Fibroblast of peridontal ligament (primary cell): ENCODE results near the gene ADGRV1.
"Not testable (repeated sequence)": the region's sequence is repeated elsewhere in the genome, so short reads cannot be mapped to it uniquely, and the experiment has no call there.

ENCODE experiments used
- DNase-seq: peaks from one replicate; pipeline ENCODE4 v3.0.0-alpha.2; 2010; ENCODE audit errors: extremely low read depth

Gene ADGRV1

DNA sequence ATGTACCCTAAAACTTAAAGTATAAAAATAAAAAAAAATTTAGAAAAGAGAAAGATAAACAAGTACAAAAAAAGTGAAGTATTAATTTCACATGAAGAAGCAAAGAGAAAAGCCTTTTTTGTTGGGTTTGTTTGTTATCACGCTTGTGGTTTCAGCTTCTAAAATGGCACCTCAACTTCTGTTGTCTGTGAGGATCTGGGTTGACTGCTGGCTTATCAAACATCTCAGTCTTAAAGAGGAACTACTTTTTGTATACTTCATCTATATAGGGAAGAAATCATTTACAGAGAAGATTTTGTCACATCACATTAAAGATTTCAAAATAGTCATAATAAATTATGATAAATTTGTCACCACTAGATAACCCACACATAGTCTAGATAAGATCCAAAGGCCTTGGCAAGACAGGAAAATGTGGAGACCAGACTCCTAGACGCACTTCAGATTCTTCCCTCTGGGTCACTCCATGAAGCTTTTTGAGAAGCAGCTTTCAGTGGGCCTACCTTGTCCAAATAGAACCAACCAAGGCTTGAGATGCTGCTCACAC lies 8.8 kb upstream of the ADGRV1 start:
- DNase-seq, result no peak

- DNase-seq, result no peak
Observed at GRCh38 chr5:90550963-90551362, 7.6 kb upstream of the ADGRV1 start.

GRCh38 chr5:90551376-90551775 lies 7.2 kb upstream of the ADGRV1 start:
- no peak for DNase-seq

DNA sequence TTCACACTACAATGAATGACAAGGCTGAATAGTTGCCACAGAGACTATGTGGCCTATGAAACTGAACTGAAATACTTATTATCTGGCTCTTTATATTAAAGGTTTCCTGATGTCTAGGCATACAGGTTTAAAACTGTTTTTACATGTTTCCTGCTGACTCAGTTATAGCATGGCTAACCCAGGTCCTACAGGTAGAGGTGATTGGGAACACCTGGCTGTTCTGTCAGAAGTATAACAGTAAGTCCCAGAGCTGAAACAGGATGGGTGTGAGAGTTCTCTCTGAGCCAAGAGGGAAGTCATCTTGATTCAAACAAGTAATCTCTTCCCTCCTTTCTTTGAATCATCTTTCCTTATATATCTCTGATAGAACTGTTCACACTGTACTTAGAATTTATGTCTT lies 4.9 kb upstream of the ADGRV1 start:
- DNase-seq, result no peak

GRCh38 chr5:90554358-90555006 lies 4.1 kb upstream of the ADGRV1 start:
- DNase-seq, result no peak

DNA sequence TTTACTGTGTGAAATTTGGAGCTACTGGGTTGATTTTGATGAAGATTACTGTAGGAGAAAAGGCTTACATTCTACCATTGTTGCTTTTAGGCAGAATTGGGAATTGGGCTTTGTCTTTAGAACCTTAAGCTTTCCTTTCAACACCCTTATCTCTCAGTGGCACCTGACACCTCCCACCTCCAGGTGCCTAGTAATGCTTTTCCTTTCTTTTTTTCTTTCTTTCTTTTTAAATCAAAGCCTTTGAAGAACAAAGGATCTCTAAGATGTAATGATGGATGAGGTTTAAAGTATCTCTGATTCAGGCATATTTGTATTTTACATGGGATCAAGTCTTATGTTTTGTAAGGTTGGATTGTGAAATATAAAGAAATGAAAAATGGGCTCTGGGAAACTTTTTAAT lies 2.9 kb upstream of the ADGRV1 start:
- DNase-seq, result no peak

DNA sequence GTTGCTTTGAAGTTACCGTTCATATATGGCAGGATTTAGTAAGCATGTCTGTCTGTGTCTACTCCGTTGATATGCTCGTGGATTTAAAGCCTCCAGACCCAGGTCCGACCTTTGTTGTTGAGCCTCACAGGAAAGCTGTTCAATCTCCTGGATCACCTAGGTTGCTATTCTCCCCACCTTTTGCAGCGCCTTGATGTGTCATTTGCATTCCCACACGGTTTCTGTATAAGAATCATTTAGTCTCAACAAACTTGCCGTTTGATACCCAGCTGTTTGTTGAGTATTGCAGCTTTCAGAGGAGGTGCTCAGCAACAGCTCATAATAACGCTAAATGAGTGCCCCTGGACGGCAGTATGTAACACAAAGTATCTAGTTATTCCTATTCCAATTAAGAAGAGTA lies 1.2 kb upstream of the ADGRV1 start:
- DNase-seq, result no peak

- no peak for DNase-seq
Observed at GRCh38 chr5:90557871-90558270, 726 bp upstream of the ADGRV1 start.

DNA sequence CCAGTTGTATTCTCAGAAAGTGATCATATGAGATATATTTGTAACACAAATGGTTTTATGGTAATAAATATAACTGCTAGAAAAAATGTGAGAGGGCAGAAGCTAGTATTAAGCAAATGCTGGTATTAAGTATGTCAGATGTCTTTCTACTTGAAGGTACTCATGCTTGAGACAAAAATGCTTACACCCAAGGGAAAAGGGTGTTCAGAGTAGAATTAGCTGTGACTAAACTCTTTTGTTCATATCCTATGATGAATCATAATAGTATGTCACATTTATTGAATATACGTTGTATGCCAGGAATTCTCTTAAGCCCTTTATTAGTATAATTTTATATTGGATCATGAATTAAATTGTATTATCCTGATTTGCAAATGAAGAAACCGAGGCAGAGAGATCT lies 2.2 kb downstream of the ADGRV1 start:
- no peak for DNase-seq

DNA sequence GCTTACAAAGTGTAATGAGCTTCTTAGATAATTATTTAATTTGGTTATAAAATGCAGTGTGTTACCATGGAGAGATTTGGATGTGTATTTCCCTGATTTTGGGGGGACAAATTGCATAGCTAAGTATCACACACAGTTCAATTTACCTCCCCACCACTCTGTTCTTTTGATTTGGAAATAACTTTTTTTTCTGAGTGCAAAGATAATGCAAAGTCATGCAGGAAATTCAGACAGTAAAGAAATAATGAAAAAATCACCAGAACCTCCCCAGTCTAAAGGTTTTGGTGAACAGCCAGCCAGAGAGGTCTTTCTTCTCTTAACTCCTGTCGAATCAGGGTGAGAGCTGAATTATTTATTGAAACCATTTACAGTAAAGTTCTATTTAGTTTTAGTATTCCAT lies 3.2 kb downstream of the ADGRV1 start:
- no peak for DNase-seq

GRCh38 chr5:90562341-90562740 lies 3.7 kb downstream of the ADGRV1 start:
- no peak for DNase-seq

GRCh38 chr5:90563108-90563507 lies 4.5 kb downstream of the ADGRV1 start:
- no peak for DNase-seq

- DNase-seq, result no peak
Observed at GRCh38 chr5:90565491-90565890, 6.9 kb downstream of the ADGRV1 start.

GRCh38 chr5:90569084-90569483 lies 10.5 kb downstream of the ADGRV1 start:
- no peak for DNase-seq

DNA sequence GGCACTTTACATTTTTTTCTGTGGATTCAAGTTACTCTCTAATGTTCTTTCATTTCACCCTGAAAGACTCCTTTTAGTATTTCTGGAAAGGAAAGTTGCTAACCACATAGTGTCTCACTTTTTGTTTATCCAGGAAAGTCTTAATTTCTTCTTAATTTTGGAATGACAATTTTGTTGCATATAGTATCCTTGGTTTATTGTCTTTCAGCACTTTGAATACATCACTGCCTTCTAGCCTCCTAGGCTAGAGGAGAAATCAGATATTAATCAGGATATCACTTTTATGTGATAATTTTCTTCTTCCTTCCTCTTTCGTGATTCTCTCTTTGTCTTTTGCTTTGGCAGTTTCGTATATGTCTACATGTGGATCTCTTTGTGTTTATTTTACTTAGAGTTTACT lies 11.4 kb downstream of the ADGRV1 start:
- no peak for DNase-seq

DNA sequence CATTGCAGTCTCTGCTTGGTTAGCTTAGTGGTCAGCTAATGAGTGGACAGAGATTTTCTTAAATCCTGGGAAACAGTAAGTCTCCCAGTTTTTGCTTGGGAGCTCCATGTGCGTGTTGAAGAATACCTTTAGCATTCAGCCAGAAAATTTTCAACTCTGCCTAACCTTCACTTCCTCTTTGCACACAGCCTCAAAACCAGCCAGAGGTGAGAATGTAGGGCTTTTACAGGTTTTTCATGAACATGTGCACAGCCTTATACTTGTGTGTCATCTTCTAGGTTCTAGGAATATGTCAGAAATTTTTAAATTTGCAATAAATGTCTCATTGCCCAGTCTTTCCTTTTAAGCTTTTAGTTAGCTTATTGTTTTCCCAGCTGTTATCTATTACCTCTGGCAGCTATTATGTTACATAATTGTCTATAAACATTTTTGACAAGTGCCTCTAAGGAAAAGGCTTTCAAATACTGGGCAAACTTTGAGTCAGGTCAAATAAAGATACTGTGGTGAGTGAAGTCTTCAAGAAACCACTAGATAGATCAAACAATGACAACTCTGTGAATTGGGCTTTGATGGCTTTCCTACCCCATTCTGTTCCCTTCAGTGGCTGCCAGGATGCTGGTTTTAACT lies 12.7 kb downstream of the ADGRV1 start:
- peak; percentile 13 for DNase-seq

DNA sequence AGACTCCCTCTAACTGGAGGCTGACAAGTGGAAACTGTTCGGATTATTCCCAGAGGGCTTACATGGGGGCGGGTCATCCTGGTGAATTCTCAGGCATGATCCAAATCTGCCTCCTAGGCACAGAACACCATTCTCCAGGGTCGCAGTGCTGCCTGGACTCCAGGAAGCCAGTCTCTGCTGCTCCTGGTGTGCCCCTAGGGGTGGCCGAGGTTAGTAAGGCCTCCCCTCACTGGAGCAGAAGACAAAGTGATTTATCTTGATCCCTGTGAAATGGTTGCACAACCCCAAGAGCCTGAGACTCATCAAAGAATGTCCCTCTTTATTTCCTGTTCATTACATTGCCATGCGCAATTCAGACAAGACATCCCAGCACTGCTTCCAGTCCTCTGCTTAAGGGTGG lies 17.1 kb downstream of the ADGRV1 start:
- no peak for DNase-seq

DNA sequence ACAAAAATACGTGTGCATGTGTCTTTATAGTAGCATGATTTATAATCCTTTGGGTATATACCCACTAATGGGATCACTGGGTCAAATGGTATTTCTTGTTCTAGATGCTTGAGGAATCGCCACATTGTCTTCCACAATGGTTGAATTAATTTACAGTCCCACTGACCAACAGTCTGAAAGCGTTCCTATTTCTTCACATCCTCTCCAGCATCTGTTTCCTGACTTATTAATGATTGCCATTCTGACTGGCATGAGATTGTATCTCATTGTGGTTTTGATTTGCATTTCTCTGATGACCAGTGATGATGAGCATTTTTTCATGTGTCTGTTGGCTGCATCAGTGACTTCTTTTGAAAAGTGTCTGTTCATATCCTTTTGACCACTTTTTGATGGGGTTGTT lies 18.0 kb downstream of the ADGRV1 start:
- DNase-seq, result not testable (repeated sequence)

GRCh38 chr5:90579905-90580304 lies 21.3 kb downstream of the ADGRV1 start:
- DNase-seq, result not testable (repeated sequence)

DNA sequence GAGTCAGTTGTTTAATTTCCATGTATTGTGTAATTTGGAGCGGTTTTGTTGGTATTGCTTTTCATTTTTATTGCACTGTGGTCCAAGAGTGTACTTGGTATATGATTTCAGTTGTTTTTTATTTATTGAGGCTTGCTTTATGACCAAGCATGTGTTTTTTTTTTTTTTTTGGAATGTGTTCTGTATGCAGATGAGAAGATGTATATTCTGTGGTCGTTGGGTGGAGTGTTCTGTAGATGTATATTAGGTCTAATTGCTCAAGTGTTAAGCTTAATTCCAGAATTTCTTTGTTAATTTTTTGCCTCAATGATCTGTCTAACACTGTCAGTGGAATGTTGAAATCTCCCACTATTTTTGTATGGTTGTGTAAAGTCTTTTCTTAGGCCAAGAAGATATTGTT lies 23.4 kb downstream of the ADGRV1 start:
- DNase-seq, result no peak

DNA sequence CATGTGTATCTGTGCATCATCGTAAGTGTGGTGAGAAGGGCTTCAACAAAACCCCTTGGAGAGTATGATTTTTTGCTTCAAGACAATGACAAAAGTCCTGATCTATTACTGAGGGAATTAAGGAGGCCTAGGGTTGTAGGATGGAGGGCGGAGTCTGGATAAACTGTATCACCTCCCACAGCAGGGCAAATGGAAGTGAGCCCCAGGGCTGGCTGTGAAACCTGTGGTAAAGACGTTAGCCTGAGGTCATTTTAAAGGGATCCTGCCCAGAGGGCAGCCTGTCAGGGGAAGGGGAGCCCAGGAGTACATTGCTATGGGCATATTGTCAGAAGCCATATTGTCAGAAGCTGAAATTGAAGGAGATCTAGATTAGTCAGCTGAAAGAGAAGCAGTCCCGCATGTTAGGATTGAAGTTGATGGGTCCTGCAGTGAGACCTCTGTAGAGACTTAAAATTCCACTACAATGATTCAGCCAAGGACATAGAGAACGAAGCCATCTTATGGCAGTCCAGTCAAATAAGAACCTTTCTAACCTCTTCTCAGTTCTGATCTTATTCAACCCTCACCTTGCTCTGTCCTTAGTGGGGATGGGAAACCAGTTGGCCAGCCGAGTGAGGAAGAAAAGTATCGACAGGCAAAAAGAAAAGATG lies 26.9 kb downstream of the ADGRV1 start:
- no peak for DNase-seq

DNA sequence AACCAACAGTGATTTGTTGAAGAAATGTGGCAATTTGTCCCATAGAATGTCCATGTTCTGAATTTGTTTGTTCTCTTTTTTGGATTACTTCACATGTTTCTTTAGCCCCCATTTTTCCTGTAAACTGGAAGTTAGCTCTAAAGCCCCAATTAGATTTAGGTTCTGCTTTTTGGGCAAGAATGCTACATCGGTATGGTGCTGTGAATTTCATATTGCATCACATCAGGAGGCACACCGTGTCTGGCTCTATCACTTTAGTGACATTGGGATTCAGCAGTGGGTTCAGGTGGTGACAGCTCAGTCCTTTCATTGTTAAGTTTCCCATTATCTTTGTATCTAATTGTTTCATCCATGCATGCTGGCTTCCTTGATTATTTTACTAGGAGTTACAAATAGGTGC lies 27.9 kb downstream of the ADGRV1 start:
- DNase-seq, result no peak

- DNase-seq, result no peak
Observed at GRCh38 chr5:90590170-90590569, 31.6 kb downstream of the ADGRV1 start.
